ENCODE results near the gene TAGAP. TPM values are rescaled to one million over a fixed set of nuclear protein-coding genes. Genes with fewer than 3 reads are reported as not detected.

The TAGAP gene
- total and polyA plus RNA-seq, 2 donors (not counting 3 experiments of a cell fraction or from before 2014, with no cell fraction given): not detected

- no peak overlapping the region for H3K9ac ChIP-seq (replicated peaks; ENCODE audit: extremely low read depth, insufficient read depth, low read length)
- dilution Hi-C loops (cut with MboI; ENCODE audit: extremely low pct_ligation_motif_present, low sequenced_read_pairs) (no loop called here), intact Hi-C loops (cut with micrococcal nuclease) (no loop called here)
- no peaks in the 10 kb centered on the region for H3K36me3 ChIP-seq (ENCODE audit: control insufficient read depth in 2 of 2, extremely low read depth in 1 of 2, insufficient read depth in 2 of 2, low read length in 2 of 2)
- no TSS peak for BruUV-seq (replicated peaks)
- H3K4me1 ChIP-seq (ENCODE audit: control insufficient read depth, extremely low read depth, insufficient read depth, low read length): no peaks in the 10 kb centered on the region
- no peak for FAIRE-seq
- no peak overlapping the region for H3K4me3 ChIP-seq (replicated peaks in 1 of 3; ENCODE audit: insufficient read depth in 1 of 3, low read depth in 1 of 3, low read length in 3 of 3)
- no peaks in the 10 kb centered on the region for H3K9me3 ChIP-seq (replicated peaks; ENCODE audit: control insufficient read depth, insufficient read depth, low read length)
- no peak overlapping the region for H3K4me2 ChIP-seq (ENCODE audit: insufficient read depth, low read length)
- ChIA-PET POLR2A (no interaction called here), CTCF (interaction anchor here (1.1 kb wide), 1 partner anchor 11 kb away, joined by 4 read pairs; no protein-coding TSS in a partner anchor)
- H3K27me3 ChIP-seq (ENCODE audit: control insufficient read depth in 2 of 2, insufficient read depth in 2 of 2, low read length in 2 of 2): peaks cover 0 to 2% of the 10 kb centered on the region in 2 experiments
- H3K27ac ChIP-seq (ENCODE audit: insufficient read depth, low read depth, low read length): no peak overlapping the region
- H4K20me1 ChIP-seq (replicated peaks; ENCODE audit: control insufficient read depth, extremely low read depth, insufficient read depth, low read length): no peaks in the 10 kb centered on the region
- DNase-seq (ENCODE audit: low read depth, low spot score): no peak
- no peaks in the 10 kb centered on the region for H3K9me1 ChIP-seq (replicated peaks; ENCODE audit: control insufficient read depth, extremely low read depth, insufficient read depth, low read length)
- TF ChIP-seq GATA2 (IDR thresholded peaks at IDR 0.05; ENCODE audit: insufficient read depth, insufficient read length, low read depth, low read length): no peak
- no peak for TF ChIP-seq POLR2A (IDR thresholded peaks at IDR 0.05; ENCODE audit: low read depth, low read length)
- no peak for TF ChIP-seq POLR2AphosphoS5 (IDR thresholded peaks at IDR 0.05; ENCODE audit: insufficient read depth, low read depth, low read length)
- no peak for TF ChIP-seq MYC (IDR thresholded peaks at IDR 0.05; ENCODE audit: low read depth, low read length)
- TF ChIP-seq CTCF (IDR thresholded peaks at IDR 0.05; ENCODE audit: extremely low read depth in 1 of 2, insufficient read depth in 1 of 2, low read depth in 1 of 2, low read length in 2 of 2): no peak
- no peak for TF ChIP-seq FOS (IDR thresholded peaks at IDR 0.05; ENCODE audit: borderline replicate concordance, insufficient read depth, low read length)
- no peak for TF ChIP-seq JUN (IDR thresholded peaks at IDR 0.05; ENCODE audit: borderline replicate concordance, insufficient read depth, insufficient read length, low read depth)
- TF ChIP-seq, protein P1, sequence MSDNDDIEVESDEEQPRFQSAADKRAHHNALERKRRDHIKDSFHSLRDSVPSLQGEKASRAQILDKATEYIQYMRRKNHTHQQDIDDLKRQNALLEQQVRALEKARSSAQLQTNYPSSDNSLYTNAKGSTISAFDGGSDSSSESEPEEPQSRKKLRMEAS (IDR thresholded peaks at IDR 0.05; ENCODE audit: insufficient read depth, insufficient read length): no peak
- TF ChIP-seq EZH2 (IDR thresholded peaks at IDR 0.05; ENCODE audit: borderline replicate concordance, low read depth, low read length, severe bottlenecking): no peak
- no peak overlapping the region for H2AFZ ChIP-seq (ENCODE audit: low read depth, low read length)
- H3K79me2 ChIP-seq (ENCODE audit: control insufficient read depth, insufficient read depth, low read length): no peaks in the 10 kb centered on the region
These were observed 49.0 kb upstream of the TAGAP start for GRCh38 chr6:159093609-159094443.
